Calu3 (cell line): ENCODE measurements around the gene STIMATE. TPM values are rescaled to one million over a fixed set of nuclear protein-coding genes. Genes with fewer than 3 reads are reported as not detected.

Experiments
- BruUV-seq: library from RNA; stranded (reverse); fragments of 400-500 nt; replicated peaks from 2 replicates; lab custom pipeline; 2021; lab: Mats Ljungman, UMichigan
- CTCF ChIA-PET: fragments of 300-600 bp; sonication (Branson Sonifier 250); formaldehyde crosslinking; loops from one replicate; lab custom pipeline; 2022; ENCODE audit warnings: antibody characterized with exemption; lab: Charles Lee
- DNase-seq: peaks from one replicate; pipeline ENCODE4 v3.0.0; 2022
- H3K27ac Mint-ChIP-seq: one replicate; pipeline ENCODE4 v1.8.0; 2022; ENCODE audit warnings: mixed read lengths; ENCODE audit not compliant: unreplicated experiment
- H3K27me3 Mint-ChIP-seq: one replicate; pipeline ENCODE4 v1.8.0; 2022; ENCODE audit warnings: mixed read lengths; ENCODE audit not compliant: unreplicated experiment
- H3K36me3 Mint-ChIP-seq: one replicate; pipeline ENCODE4 v1.8.0; 2022; ENCODE audit warnings: mild to moderate bottlenecking, moderate library complexity, mixed read lengths; ENCODE audit not compliant: insufficient read depth, unreplicated experiment
- H3K4me1 Mint-ChIP-seq: one replicate; pipeline ENCODE4 v1.8.0; 2022; ENCODE audit warnings: mild to moderate bottlenecking, low read depth, mixed read lengths; ENCODE audit not compliant: unreplicated experiment
- H3K4me3 Mint-ChIP-seq: one replicate; pipeline ENCODE4 v1.8.0; 2022; ENCODE audit warnings: mild to moderate bottlenecking, low read depth, moderate library complexity, mixed read lengths; ENCODE audit not compliant: unreplicated experiment
- H3K9me3 Mint-ChIP-seq: one replicate; pipeline ENCODE4 v1.8.0; 2022; ENCODE audit warnings: low read depth, mixed read lengths; ENCODE audit not compliant: unreplicated experiment
- intact Hi-C: fragments of 100-400 bp; cut with micrococcal nuclease; formaldehyde crosslinking; loops from one replicate; pipeline ENCODE4 v1.10.0; 2022; ENCODE audit not compliant: unreplicated experiment
- total RNA-seq: library from RNA; stranded (reverse); gene quantifications from 2 replicates; pipeline ENCODE4 v1.2.3, GENCODE V29; 2022
- TF ChIP-seq, protein P1 (sequence below): fragments of 200-600 bp; IDR thresholded peaks from one replicate; pipeline ENCODE4 v1.8.0; 2022; ENCODE audit warnings: antibody characterized with exemption; ENCODE audit not compliant: unreplicated experiment

STIMATE gene
- total RNA-seq, 1 experiment from 2014 or later = 11.7 TPM

DNA sequence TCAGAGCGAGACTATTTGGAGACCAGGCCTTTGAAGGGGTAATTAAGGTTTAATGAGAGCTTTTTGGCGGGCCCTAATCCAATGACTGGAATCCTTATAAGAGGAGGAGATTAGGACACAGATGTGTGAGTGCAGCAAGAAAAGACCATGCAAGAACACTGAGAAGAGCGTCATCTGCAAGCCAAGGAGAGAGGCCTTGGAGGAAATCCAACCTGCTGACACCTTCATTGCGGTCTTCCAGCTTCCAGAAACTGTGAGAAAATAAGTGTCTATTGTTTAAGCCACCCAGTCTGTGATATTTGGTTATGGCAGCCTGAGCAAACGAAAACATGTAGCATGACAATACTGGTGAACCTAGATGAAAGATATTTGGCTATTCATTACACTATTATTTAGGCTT is 39.5 kb downstream of the STIMATE start:
- H3K4me1 Mint-ChIP-seq = no peaks in the 10 kb centered on the region
- H3K4me3 Mint-ChIP-seq = no peak overlapping the region
- DNase-seq = no peak
- CTCF ChIA-PET = no interaction called here
- no TSS peak for BruUV-seq
- H3K9me3 Mint-ChIP-seq = no peaks in the 10 kb centered on the region
- no peaks in the 10 kb centered on the region for H3K27me3 Mint-ChIP-seq
- intact Hi-C loops = no loop called here
- TF ChIP-seq, protein P1, sequence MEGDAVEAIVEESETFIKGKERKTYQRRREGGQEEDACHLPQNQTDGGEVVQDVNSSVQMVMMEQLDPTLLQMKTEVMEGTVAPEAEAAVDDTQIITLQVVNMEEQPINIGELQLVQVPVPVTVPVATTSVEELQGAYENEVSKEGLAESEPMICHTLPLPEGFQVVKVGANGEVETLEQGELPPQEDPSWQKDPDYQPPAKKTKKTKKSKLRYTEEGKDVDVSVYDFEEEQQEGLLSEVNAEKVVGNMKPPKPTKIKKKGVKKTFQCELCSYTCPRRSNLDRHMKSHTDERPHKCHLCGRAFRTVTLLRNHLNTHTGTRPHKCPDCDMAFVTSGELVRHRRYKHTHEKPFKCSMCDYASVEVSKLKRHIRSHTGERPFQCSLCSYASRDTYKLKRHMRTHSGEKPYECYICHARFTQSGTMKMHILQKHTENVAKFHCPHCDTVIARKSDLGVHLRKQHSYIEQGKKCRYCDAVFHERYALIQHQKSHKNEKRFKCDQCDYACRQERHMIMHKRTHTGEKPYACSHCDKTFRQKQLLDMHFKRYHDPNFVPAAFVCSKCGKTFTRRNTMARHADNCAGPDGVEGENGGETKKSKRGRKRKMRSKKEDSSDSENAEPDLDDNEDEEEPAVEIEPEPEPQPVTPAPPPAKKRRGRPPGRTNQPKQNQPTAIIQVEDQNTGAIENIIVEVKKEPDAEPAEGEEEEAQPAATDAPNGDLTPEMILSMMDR = no peak
- no peak overlapping the region for H3K27ac Mint-ChIP-seq
- H3K36me3 Mint-ChIP-seq = no peaks in the 10 kb centered on the region

DNA sequence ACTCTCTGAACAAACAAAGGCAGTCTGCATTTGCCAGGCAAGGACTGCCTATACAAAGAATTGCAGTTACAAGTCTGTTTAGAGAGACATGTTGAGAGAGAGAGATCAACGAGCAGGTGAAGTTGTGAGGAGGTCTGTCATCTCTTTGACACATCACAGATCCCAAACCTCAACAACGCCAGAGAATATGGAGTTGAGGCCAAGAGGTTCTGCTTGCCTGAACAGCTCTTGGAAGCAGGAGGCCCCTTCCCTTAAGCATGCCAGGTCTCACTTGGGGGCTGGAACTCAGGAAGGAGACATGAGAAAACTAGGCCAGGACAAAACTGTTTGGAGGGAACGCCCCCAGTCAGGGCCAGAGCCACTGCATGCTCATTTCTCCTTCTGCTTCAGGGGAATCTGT is 40.2 kb downstream of the STIMATE start:
- Mint-ChIP-seq H3K4me1 (no peaks in the 10 kb centered on the region), H3K27me3 (no peaks in the 10 kb centered on the region), H3K4me3 (no peak overlapping the region), H3K36me3 (no peaks in the 10 kb centered on the region), H3K9me3 (no peaks in the 10 kb centered on the region), H3K27ac (no peak overlapping the region)
- no TSS peak for BruUV-seq
- intact Hi-C loops = no loop called here
- CTCF ChIA-PET = no interaction called here
- DNase-seq = no peak
- TF ChIP-seq, protein P1 = no peak

DNA sequence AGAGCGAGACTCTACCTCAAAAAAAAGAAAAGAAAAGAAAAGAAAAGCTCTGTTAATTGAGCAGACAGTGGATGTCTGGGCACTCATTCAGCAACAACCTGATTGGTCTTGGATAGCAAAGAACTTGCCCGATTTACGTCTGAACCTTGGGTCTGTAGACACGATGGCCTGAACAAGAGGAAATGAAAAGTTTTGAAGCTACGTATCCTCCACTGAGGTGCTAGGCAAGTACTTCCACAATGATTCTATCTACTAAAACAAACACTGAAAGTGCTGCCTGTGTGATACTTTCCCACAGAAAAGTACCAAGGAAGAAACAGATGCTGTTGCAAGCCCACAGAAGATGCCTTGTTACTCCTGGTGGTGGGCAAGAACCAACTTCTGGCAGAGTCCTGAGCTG is 40.7 kb downstream of the STIMATE start:
- Mint-ChIP-seq H3K27me3 (no peaks in the 10 kb centered on the region), H3K4me1 (no peaks in the 10 kb centered on the region), H3K27ac (no peak overlapping the region), H3K4me3 (no peak overlapping the region), H3K36me3 (no peaks in the 10 kb centered on the region), H3K9me3 (no peaks in the 10 kb centered on the region)
- TF ChIP-seq, protein P1 = no peak
- intact Hi-C loops = no loop called here
- no TSS peak for BruUV-seq
- DNase-seq = no peak
- CTCF ChIA-PET = no interaction called here

- CTCF ChIA-PET = no interaction called here
- TF ChIP-seq, protein P1 = no peak
- intact Hi-C loops = no loop called here
- Mint-ChIP-seq H3K9me3 (no peaks in the 10 kb centered on the region), H3K27me3 (no peaks in the 10 kb centered on the region), H3K4me1 (no peaks in the 10 kb centered on the region), H3K4me3 (no peak overlapping the region), H3K27ac (no peak overlapping the region), H3K36me3 (no peaks in the 10 kb centered on the region)
- no TSS peak for BruUV-seq
- no peak for DNase-seq
Measured at GRCh38 chr3:52854013-52854412, 43.3 kb downstream of the STIMATE start.
